ENCODE results near the gene SLC38A2.

Gene SLC38A2

GRCh38 chr12:46374711-46375110 lies 2.1 kb upstream of the SLC38A2 start:
- no peak for DNase-seq (ENCODE audit: low spot score)

DNA sequence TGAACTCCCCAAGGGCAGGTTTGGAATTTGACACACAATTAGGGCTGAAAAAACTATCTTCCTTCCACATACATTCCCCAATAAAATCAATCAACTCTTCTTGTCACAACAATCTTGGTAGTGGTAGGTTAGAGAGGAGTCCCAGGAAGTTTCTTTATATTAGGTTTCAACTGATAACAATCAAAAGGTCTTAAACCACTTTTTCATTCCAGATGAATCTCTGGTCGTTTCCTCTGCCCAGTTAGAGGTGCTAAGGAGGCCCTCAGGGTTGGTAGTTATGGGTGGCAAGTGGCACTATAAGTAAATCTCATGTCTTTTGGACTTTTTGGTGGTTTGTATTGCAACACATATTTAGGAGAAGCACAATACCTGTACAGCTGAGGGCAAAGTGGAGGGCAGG lies 1.7 kb upstream of the SLC38A2 start:
- no peak for DNase-seq (ENCODE audit: low spot score)

GRCh38 chr12:46373301-46374296 lies 1.0 kb upstream of the SLC38A2 start:
- peak; percentile 39 for DNase-seq (ENCODE audit: low spot score)

DNA sequence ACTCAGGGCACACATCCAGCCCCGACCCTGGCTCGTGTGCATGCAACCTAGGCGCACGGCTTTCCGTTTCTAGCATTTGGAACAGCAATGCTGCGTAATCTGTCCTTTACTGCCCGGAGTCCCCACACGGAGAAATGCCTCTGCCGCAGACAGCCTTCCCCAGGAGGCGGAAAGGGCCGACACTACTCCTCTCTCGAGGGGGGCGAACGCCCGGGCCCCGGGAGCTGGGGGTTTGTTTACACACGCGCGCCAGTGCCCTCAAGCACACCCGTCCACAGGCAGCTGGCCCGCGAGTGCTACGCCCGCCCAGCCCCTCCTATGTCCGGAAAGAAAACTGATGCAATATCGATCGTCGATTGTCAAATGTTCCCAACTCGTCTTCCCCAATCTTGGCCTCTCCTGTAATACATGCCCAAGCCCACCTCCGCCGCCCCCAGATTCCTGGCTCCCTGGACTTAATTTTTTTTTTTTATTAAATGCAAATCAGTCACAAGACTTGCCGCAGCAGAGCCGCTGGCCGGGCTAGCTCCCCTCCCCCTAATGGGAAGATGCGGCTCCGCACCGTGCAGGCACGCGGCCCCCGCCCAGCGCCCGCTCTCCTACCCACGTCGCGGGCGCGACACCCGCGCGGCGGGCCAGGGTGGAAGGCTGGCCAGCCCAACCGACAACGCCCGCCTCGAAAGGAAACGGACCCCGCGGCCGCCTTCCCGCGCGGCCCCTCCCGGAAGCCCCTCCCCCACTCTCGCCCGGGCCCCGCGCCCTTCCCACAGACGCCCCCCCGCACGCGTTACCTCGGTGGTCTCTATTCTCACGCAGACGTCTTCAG lies 642 bp downstream of the SLC38A2 start:
- DNase-seq (ENCODE audit: low spot score), result peak; percentile 41

GRCh38 chr12:46370792-46371717 lies 1.5 kb downstream of the SLC38A2 start:
- peak; percentile 87 for DNase-seq (ENCODE audit: low spot score)

GRCh38 chr12:46370380-46370734 lies 2.2 kb downstream of the SLC38A2 start:
- DNase-seq (ENCODE audit: low spot score), result no peak

- no peak for DNase-seq (ENCODE audit: low spot score)
These were observed 2.8 kb downstream of the SLC38A2 start for GRCh38 chr12:46369474-46370379.

GRCh38 chr12:46369095-46369473 lies 3.5 kb downstream of the SLC38A2 start:
- no peak for DNase-seq (ENCODE audit: low spot score)

- DNase-seq (ENCODE audit: low spot score), result no peak
These were observed 3.9 kb downstream of the SLC38A2 start for GRCh38 chr12:46368684-46369083.

GRCh38 chr12:46368138-46368537 lies 4.4 kb downstream of the SLC38A2 start:
- no peak for DNase-seq (ENCODE audit: low spot score)

DNA sequence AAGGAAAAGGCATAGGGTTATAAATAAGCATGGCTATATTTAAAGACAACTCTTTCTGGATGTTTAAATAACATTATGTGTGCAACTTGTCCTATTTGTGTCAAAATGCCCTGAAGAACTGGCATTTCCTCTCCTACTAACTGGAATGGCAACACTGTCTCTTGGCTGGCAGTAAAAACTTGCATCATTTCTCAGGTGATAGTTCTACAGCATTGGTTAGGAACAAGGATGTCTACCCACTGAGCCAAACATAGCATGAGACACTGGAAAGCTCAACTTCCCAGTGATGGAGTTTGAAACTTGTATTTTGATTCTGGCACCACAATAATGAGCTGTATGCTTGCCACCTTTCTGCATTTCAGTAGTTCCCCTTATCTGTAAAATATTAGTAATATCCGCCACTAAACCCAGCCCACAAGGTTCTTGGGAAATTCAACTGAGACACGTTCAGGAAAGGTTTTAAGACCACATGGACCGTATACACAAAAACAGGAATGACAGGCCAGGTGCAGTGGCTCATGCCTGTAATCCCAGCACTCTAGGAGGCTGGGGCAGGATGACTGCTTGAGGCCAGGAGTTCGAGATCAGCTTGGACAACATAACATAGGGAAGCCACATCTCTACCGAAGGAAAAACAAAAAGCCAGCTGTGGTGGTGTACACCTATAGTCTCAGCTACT lies 5.1 kb downstream of the SLC38A2 start:
- no peak for DNase-seq (ENCODE audit: low spot score)

DNA sequence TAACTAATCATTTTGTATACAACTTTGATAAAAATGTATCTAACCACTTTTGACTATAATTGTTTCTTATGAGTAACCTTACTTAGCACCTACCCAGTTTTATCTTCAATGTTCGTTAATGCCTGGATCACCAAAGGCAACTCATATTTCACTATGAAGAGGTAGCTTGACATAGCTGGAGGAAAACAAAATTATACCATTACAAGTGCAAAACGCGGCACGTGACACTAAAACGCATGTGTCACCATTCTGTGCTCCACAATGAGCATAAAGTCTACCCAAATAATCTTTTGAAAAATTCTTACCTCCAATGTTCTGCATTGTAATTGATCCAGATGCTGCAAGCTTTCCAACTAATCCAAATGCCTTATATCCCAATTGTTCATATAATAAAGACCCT lies 5.8 kb downstream of the SLC38A2 start:
- DNase-seq (ENCODE audit: low spot score), result no peak

DNA sequence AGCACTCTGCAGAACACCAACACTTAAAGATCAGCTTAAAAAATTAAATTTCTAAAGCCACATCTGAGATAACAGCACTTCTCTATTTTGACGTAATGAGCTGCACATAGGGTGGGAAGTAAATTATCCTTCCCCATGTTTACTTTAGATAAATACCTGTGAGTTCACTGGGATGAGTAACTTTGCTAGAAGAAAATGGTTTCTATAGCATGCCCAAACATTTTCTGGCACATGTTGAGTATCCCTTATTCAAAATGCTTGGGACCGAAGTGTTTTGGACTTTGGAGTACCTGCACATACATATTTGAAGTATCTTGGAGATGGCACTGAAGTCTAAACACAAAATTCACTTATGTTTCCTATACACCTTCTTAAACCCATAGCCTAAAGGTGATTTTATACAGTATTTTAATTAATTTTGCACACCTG lies 6.6 kb downstream of the SLC38A2 start:
- DNase-seq (ENCODE audit: low spot score), result no peak

- DNase-seq (ENCODE audit: low spot score), result no peak
These were observed 7.6 kb downstream of the SLC38A2 start for GRCh38 chr12:46364777-46365580.

GRCh38 chr12:46364300-46364696 lies 8.3 kb downstream of the SLC38A2 start:
- DNase-seq (ENCODE audit: low spot score), result no peak

- no peak for DNase-seq (ENCODE audit: low spot score)
These were observed 8.8 kb downstream of the SLC38A2 start for GRCh38 chr12:46363582-46364299.

DNA sequence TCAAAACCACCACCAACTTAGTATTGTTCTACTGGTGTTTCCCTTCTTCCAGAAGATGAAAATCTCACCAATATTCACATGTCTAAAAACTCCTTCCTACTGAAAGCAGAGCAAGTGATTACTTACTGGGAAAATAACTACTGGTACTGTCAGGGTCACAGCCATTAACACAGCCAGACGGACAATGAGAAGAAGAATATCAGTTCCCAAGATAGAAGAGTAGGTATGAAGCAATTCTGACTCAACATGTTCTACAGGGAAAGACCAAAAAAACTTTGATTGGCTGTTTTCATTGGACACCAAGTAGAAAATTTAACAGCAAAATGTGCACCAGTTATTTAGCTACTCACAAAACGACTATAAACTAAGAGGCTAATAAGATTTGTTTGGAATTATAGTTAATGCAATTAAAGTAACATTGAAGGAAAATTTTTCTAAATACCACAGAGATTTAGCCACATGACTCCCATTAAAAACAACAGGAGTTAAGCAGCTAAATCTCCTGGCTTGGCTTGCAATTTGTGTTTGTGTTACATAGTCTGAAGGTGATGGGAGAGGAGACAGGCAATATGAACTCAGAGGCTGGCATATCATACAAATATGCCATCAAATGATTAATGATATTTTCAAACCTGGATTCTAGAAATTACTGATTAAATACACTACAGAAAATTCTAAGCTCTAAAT lies 9.5 kb downstream of the SLC38A2 start:
- DNase-seq (ENCODE audit: low spot score), result no peak

- DNase-seq (ENCODE audit: low spot score), result no peak
These were observed 10.9 kb downstream of the SLC38A2 start for GRCh38 chr12:46361667-46362034.
